K562 (cell line): ENCODE data around the gene JKAMP. TPM values are rescaled to one million over a fixed set of nuclear protein-coding genes. Genes with fewer than 3 reads are reported as not detected.

ENCODE experiments used
- ATAC-seq: fragments of 200-7000 bp; cut with Tn5 transposase; 3 replicates; pipeline ENCODE4 v1.9.1; 2020; ENCODE audit warnings: moderate library complexity
- BruUV-seq: library from RNA; stranded (reverse); fragments of 400-500 nt; replicated peaks from 2 replicates; lab custom pipeline; 2021; lab: Mats Ljungman, UMichigan
- CTCF ChIA-PET: fragments of 300-600 bp; formaldehyde crosslinking; extraction: SDS; loops from one replicate; lab custom pipeline; 2021; ENCODE audit warnings: low intra/inter-chr PET ratio; lab: Yijun Ruan, JAX
- POLR2A ChIA-PET: fragments of 300-600, 350-650 bp; sonication (Branson Sonifier 250); formaldehyde crosslinking; extraction: SDS; loops from one replicate; lab custom pipeline; 2021; ENCODE audit warnings: antibody characterized with exemption, inconsistent platforms; lab: Yijun Ruan, JAX
- DNase-seq, 4 experiments: peaks; one replicate each; pipeline versions ENCODE4 v3.0.0 to v3.0.0-alpha.2; 2011 to 2018; ENCODE audit warnings: low spot score in 3 of 4, mixed read lengths in 3 of 4; ENCODE audit errors: extremely low read depth in 1 of 4
- FAIRE-seq: peaks from 2 replicates; lab custom pipeline; 2011; peaks lifted over from hg19 to GRCh38; lab: Jason Lieb, UNC
- H2AFZ ChIP-seq: 2 replicates; pipeline ENCODE4 v1.6.0; 2011; ENCODE audit warnings: low read depth, low read length, control low read depth, inconsistent platforms
- H3K27ac ChIP-seq: fragments of 200-600 bp; 3 replicates; pipeline ENCODE4 v1.8.0; 2011; ENCODE audit warnings: low read depth, mild to moderate bottlenecking, control low read depth, inconsistent platforms, low read length, moderate library complexity, mixed read lengths; ENCODE audit errors: extremely low read depth
- H3K27me3 ChIP-seq, 2 experiments: fragments of 300-600 bp in 1 of 2; 2 replicates in 1 of 2; 3 replicates in 1 of 2; pipeline versions ENCODE4 v1.6.0 to v1.8.0; 2011; ENCODE audit warnings: inconsistent platforms in 2 of 2, low read length in 2 of 2, mild to moderate bottlenecking in 1 of 2, mixed read lengths in 1 of 2, moderate library complexity in 1 of 2; ENCODE audit not compliant: control insufficient read depth in 2 of 2, insufficient read depth in 2 of 2
- H3K36me3 ChIP-seq: fragments of 300-600 bp; 3 replicates; pipeline ENCODE4 v1.8.0; 2011; ENCODE audit warnings: mild to moderate bottlenecking, low read length, inconsistent platforms; ENCODE audit not compliant: control insufficient read depth, insufficient read depth
- H3K4me1 ChIP-seq, 2 experiments: fragments of 200-600 bp in 1 of 2; replicated peaks in 1 of 2; 2 replicates in 1 of 2; 3 replicates in 1 of 2; pipeline versions ENCODE4 v1.5.1 to v1.8.0; 2011; ENCODE audit warnings: inconsistent platforms in 2 of 2, low read length in 2 of 2, mild to moderate bottlenecking in 1 of 2, mixed read lengths in 1 of 2, moderate library complexity in 1 of 2; ENCODE audit not compliant: control insufficient read depth in 2 of 2, insufficient read depth in 2 of 2
- H3K4me2 ChIP-seq: 2 replicates; pipeline ENCODE4 v1.6.1; 2011; ENCODE audit warnings: low read length, control low read depth, inconsistent platforms, mixed read lengths; ENCODE audit not compliant: insufficient read depth
- H3K4me3 ChIP-seq: fragments of 200-600 bp; sonication (generic), shearing (Covaris generic); 2 replicates; pipeline ENCODE4 v1.5.1; 2016; ENCODE audit warnings: control low read depth, inconsistent platforms
- H3K79me2 ChIP-seq: fragments of 200-600 bp; 3 replicates; pipeline ENCODE4 v1.8.0; 2011; ENCODE audit warnings: low read length, inconsistent platforms; ENCODE audit not compliant: control insufficient read depth, insufficient read depth
- H3K9ac ChIP-seq, 2 experiments: 2 replicates each; pipeline versions ENCODE4 v1.6.0 to v1.6.1; 2011; ENCODE audit warnings: low read depth in 2 of 2, low read length in 2 of 2, control low read depth in 1 of 2, inconsistent platforms in 1 of 2, mild to moderate bottlenecking in 1 of 2, mixed read lengths in 1 of 2; ENCODE audit not compliant: insufficient read depth in 1 of 2
- H3K9me1 ChIP-seq: one replicate; pipeline ENCODE4 v1.6.0; 2011; ENCODE audit warnings: inconsistent platforms, mild to moderate bottlenecking, low read length, moderate library complexity; ENCODE audit not compliant: control insufficient read depth, insufficient read depth
- H3K9me3 ChIP-seq: replicated peaks from 2 replicates; pipeline ENCODE4 v1.5.1; 2011; ENCODE audit warnings: low read depth, low read length, inconsistent platforms; ENCODE audit not compliant: control insufficient read depth, insufficient read depth
- H4K20me1 ChIP-seq: replicated peaks from 2 replicates; pipeline ENCODE4 v1.6.1; 2011; ENCODE audit warnings: low read length, inconsistent platforms, mixed read lengths; ENCODE audit not compliant: control insufficient read depth, insufficient read depth
- CREBBP ChIP-seq: IDR thresholded peaks from one replicate; pipeline ENCODE4 v1.6.1; 2012; ENCODE audit warnings: low read depth, mild to moderate bottlenecking, control low read depth, inconsistent platforms, low read length
- ETS2 ChIP-seq: IDR thresholded peaks from 2 replicates; pipeline ENCODE4 v1.6.1; 2016; ENCODE audit warnings: borderline replicate concordance, missing genetic modification characterization, mild to moderate bottlenecking, moderate library complexity, missing compliant biosample characterization; ENCODE audit not compliant: poor library complexity, severe bottlenecking
- IRF2 ChIP-seq: sonication (generic); formaldehyde crosslinking; IDR thresholded peaks from 2 replicates; pipeline ENCODE4 v1.8.1; 2022; ENCODE audit warnings: mild to moderate bottlenecking, missing genetic modification reagents
- JUN ChIP-seq, 2 experiments: sonication (generic) in 1 of 2; formaldehyde crosslinking in 1 of 2; IDR thresholded peaks; 2 replicates each; pipeline versions ENCODE4 v1.6.1 to v1.8.0; 2012 to 2022; ENCODE audit warnings: borderline replicate concordance in 2 of 2, mild to moderate bottlenecking in 2 of 2, improper control_type of control experiment in 1 of 2, low read depth in 1 of 2, low read length in 1 of 2, missing genetic modification reagents in 1 of 2
- KDM2B ChIP-seq: fragments of 250-450 bp; sonication (Bioruptor Pico); IDR thresholded peaks from 2 replicates; pipeline ENCODE4 v1.8.0; 2021; ENCODE audit warnings: mild to moderate bottlenecking, moderate library complexity
- PRMT5 ChIP-seq: sonication (generic); formaldehyde crosslinking; IDR thresholded peaks from 2 replicates; pipeline ENCODE4 v1.5.0; 2020; ENCODE audit warnings: missing genetic modification reagents
- RBM14 ChIP-seq: fragments of 200-400 bp; formaldehyde crosslinking; IDR thresholded peaks from 2 replicates; pipeline ENCODE4 v1.6.1; 2018; ENCODE audit warnings: low read depth, mild to moderate bottlenecking, low read length, moderate library complexity, borderline replicate concordance; ENCODE audit not compliant: insufficient read depth
- SIN3A ChIP-seq, 2 experiments: fragments of 150-350 bp in 1 of 2; IDR thresholded peaks; 2 replicates each; pipeline ENCODE4 v1.6.1; 2011 to 2016; ENCODE audit warnings: borderline replicate concordance in 2 of 2, low read depth in 2 of 2, low read length in 2 of 2, mild to moderate bottlenecking in 2 of 2, moderate library complexity in 2 of 2; ENCODE audit not compliant: control insufficient read depth in 1 of 2
- TEAD2 ChIP-seq: fragments of 450-650 bp; IDR thresholded peaks from 2 replicates; pipeline ENCODE4 v1.6.1; 2016; ENCODE audit warnings: missing genetic modification characterization, control low read depth, missing compliant biosample characterization
- ZNF174 ChIP-seq: fragments of 250-450 bp; sonication (Bioruptor Pico); IDR thresholded peaks from 2 replicates; pipeline ENCODE4 v1.4.0; 2020; ENCODE audit warnings: mild to moderate bottlenecking
- ZNF444 ChIP-seq: fragments of 250-450 bp; sonication (Bioruptor Pico); IDR thresholded peaks from 2 replicates; pipeline ENCODE4 v1.4.0; 2020; ENCODE audit warnings: mild to moderate bottlenecking, moderate library complexity
- ZNF586 ChIP-seq: fragments of 450-650 bp; formaldehyde crosslinking; conservative IDR thresholded peaks from 2 replicates; pipeline ENCODE4 v1.4.0; 2020; ENCODE audit warnings: mild to moderate bottlenecking, moderate library complexity
- ZNF655 ChIP-seq: fragments of 250-450 bp; sonication (Bioruptor Pico); IDR thresholded peaks from 2 replicates; pipeline ENCODE4 v1.5.0; 2021
- ZNF780A ChIP-seq: fragments of 250-450 bp; sonication (Bioruptor Pico); IDR thresholded peaks from 2 replicates; pipeline ENCODE4 v1.5.0; 2021; ENCODE audit warnings: mild to moderate bottlenecking
- WGBS: fragments of 100-300 bp; shearing (Covaris generic); methylation state at CpG from one replicate; pipeline ENCODE4 v1.1.6; 2016; ENCODE audit warnings: low coverage, mixed read lengths; ENCODE audit not compliant: insufficient coverage; ENCODE audit errors: missing lambda C conversion rate; 5-methylcytosine and 5-hydroxymethylcytosine counted together
- in situ Hi-C: fragments of 300-500 bp; cut with MboI; formaldehyde crosslinking; loops from 4 replicates; pipeline ENCODE4 v1.15.0; 2018; ENCODE audit warnings: inconsistent platforms, mixed read lengths
- intact Hi-C: fragments of 100-400 bp; cut with micrococcal nuclease; formaldehyde crosslinking; loops from 2 replicates; pipeline ENCODE4 v1.14.2; 2022
- polyA plus RNA-seq, 8 experiments: library from polyadenylated mRNA; depleted of rRNA in 4 of 8; stranded (reverse) in 5 of 8; unstranded in 3 of 8; fragments of >200 nt; fragmentation: Nextera tagmentation in 2 of 8; fragmentation: Illumina TruSeq in 1 of 8; extraction: Ambion mirVana in 2 of 8; extraction: Trizol in 1 of 8; gene quantifications; 2 replicates each; pipeline versions ENCODE4 v1.2.1 to v1.2.3, GENCODE V29; 2011 to 2014; ENCODE audit warnings: inconsistent platforms in 1 of 8, missing spikeins in 1 of 8
- total RNA-seq, 7 experiments: library from RNA; depleted of rRNA in 6 of 7; stranded (reverse); fragments of >200 nt in 6 of 7; fragmentation: Illumina TruSeq in 2 of 7; extraction: Trizol in 2 of 7; gene quantifications; 2 replicates each; pipeline versions ENCODE4 v1.2.1 to v1.2.3, GENCODE V29; 2011 to 2021; ENCODE audit warnings: low replicate concordance in 1 of 7
- TF ChIP-seq, protein P1 (sequence below): sonication (generic); formaldehyde crosslinking; IDR thresholded peaks from 2 replicates; pipeline ENCODE4 v1.8.1; 2023; ENCODE audit warnings: mild to moderate bottlenecking, missing genetic modification reagents, moderate library complexity
- TF ChIP-seq, protein P2 (sequence below): sonication (generic); formaldehyde crosslinking; IDR thresholded peaks from 2 replicates; pipeline ENCODE4 v1.8.1; 2022; ENCODE audit warnings: missing genetic modification reagents

JKAMP gene
- total and polyA plus RNA-seq, 9 of the 15 experiments (the other 6 are each of a cell fraction or from before 2014, with no cell fraction given): 19.3 to 119 (median 33.8) TPM

- no TSS peak for BruUV-seq
- ChIA-PET POLR2A (interaction anchor here (1.1 kb wide), 1 partner anchor 19 kb away, joined by 4 read pairs; the partner anchor contains the start of genes JKAMP and L3HYPDH), CTCF (no interaction called here)
- no peak for FAIRE-seq
- H3K9me1 ChIP-seq: no peaks in the 10 kb centered on the region
- H3K36me3 ChIP-seq: peaks cover 39% of the 10 kb centered on the region; the same call in 2 of the 3 replicates
- H3K27me3 ChIP-seq: no peaks in the 10 kb centered on the region
- no peaks in the 10 kb centered on the region for H3K79me2 ChIP-seq
- no peak overlapping the region for H3K4me3 ChIP-seq
- H2AFZ ChIP-seq: no peak overlapping the region
- in situ Hi-C loops: no loop called here
- TF ChIP-seq, protein P1, sequence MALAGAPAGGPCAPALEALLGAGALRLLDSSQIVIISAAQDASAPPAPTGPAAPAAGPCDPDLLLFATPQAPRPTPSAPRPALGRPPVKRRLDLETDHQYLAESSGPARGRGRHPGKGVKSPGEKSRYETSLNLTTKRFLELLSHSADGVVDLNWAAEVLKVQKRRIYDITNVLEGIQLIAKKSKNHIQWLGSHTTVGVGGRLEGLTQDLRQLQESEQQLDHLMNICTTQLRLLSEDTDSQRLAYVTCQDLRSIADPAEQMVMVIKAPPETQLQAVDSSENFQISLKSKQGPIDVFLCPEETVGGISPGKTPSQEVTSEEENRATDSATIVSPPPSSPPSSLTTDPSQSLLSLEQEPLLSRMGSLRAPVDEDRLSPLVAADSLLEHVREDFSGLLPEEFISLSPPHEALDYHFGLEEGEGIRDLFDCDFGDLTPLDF (CRISPR knock-in tag): no peak
- TF ChIP-seq ZNF780A (CRISPR knock-in tag) (no peak), ZNF586 (no peak), JUN (IDR thresholded peaks at IDR 0.05; ENCODE audit: borderline replicate concordance, low read depth, low read length) (no peak), JUN (CRISPR knock-in tag; IDR thresholded peaks at IDR 0.05; ENCODE audit: borderline replicate concordance) (no peak), TEAD2 (tag) (no peak), SIN3A (IDR thresholded peaks at IDR 0.05; ENCODE audit: borderline replicate concordance in 2 of 2, control insufficient read depth in 1 of 2, low read depth in 2 of 2, low read length in 2 of 2) (no peak), ZNF174 (CRISPR knock-in tag) (no peak), RBM14 (no peak), PRMT5 (no peak), ZNF444 (CRISPR knock-in tag) (no peak), ZNF655 (CRISPR knock-in tag) (no peak), CREBBP (no peak), IRF2 (CRISPR knock-in tag) (no peak), ETS2 (no peak), KDM2B (CRISPR knock-in tag) (no peak)
- TF ChIP-seq, protein P2, sequence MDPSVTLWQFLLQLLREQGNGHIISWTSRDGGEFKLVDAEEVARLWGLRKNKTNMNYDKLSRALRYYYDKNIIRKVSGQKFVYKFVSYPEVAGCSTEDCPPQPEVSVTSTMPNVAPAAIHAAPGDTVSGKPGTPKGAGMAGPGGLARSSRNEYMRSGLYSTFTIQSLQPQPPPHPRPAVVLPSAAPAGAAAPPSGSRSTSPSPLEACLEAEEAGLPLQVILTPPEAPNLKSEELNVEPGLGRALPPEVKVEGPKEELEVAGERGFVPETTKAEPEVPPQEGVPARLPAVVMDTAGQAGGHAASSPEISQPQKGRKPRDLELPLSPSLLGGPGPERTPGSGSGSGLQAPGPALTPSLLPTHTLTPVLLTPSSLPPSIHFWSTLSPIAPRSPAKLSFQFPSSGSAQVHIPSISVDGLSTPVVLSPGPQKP: no peak
- no peaks in the 10 kb centered on the region for H3K4me1 ChIP-seq
- H4K20me1 ChIP-seq: no peaks in the 10 kb centered on the region
- H3K9me3 ChIP-seq: no peaks in the 10 kb centered on the region
- intact Hi-C loops: loop anchor here (10.0 kb wide), 1 partner anchor 682 kb away; no protein-coding TSS in a partner anchor
- no peak for DNase-seq
- H3K4me2 ChIP-seq: no peak overlapping the region
- no peak overlapping the region for H3K9ac ChIP-seq
- no peak overlapping the region for H3K27ac ChIP-seq
- ATAC-seq: no peak
- 61% methylated on average over 4 of the region's 4 CpGs for WGBS
These were observed 18.9 kb downstream of the JKAMP start for GRCh38 chr14:59503256-59503655.
